Measurements from ENCODE around the gene AZIN2. TPM values are rescaled to one million over a fixed set of nuclear protein-coding genes. Genes with fewer than 3 reads are reported as not detected.

The AZIN2 gene
- total RNA-seq, 1 experiment from 2014 or later = 0.39 TPM

DNA sequence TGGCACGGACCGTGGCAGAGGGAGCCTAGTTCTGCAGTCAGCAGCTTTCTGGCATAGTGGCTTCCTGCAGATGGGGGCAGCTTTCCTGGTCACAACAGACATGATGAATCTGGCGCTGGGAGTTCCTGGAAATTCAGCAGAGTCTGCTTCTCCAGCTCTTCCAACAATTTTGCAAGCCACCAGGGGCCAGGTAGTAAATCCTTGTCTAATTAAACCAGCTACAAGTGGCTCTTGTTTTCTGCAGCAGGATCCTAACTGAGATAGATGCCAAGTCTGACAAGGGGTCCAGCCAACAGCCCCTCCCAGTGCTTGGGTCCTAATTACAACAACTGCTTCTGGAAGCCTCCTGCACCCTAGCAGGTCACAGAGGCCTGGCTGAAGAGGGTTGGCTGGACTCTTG, 65.0 kb downstream of the AZIN2 start:
- Histone ChIP-seq H3K4me1 (ENCODE audit: insufficient read depth, low read length) (peaks cover 7% of the 10 kb centered on the region; the same call in 1 of the 2 replicates), H4K20me1 (ENCODE audit: control insufficient read depth, insufficient read depth, insufficient read length) (no peaks in the 10 kb centered on the region), H3K23me2 (ENCODE audit: insufficient read length, low read depth, low read length, poor library complexity, severe bottlenecking) (no peaks in the 10 kb centered on the region), H4K8ac (replicated peaks; ENCODE audit: insufficient read length, low read depth, low read length) (no peak overlapping the region), H3K79me2 (ENCODE audit: insufficient read depth, low read length) (no peaks in the 10 kb centered on the region), H2AK5ac (ENCODE audit: insufficient read length, low read length) (no peak overlapping the region), H3K4me2 (ENCODE audit: insufficient read depth, insufficient read length, low read length) (no peak overlapping the region), H3K9me3 (ENCODE audit: control insufficient read depth, low read depth, low read length) (no peaks in the 10 kb centered on the region), H3K18ac (ENCODE audit: insufficient read length, low read depth, low read length) (no peak overlapping the region), H2AFZ (ENCODE audit: low read length) (no peak overlapping the region), H3K14ac (ENCODE audit: insufficient read depth, low read length) (no peak overlapping the region), H4K91ac (ENCODE audit: insufficient read length, low read depth, low read length) (no peak overlapping the region), H3K9ac (ENCODE audit: extremely low read depth, insufficient read length, low read length) (no peak overlapping the region), H2BK120ac (ENCODE audit: low read depth, low read length, poor library complexity, severe bottlenecking) (no peak overlapping the region), H2BK5ac (ENCODE audit: insufficient read length, low read length) (no peak overlapping the region), H3K79me1 (ENCODE audit: insufficient read depth, low read depth, low read length, poor library complexity, severe bottlenecking) (no peaks in the 10 kb centered on the region), H3K56ac (ENCODE audit: insufficient read length, low read depth, low read length) (no peak overlapping the region), H2BK12ac (ENCODE audit: insufficient read length, low read depth, low read length) (no peak overlapping the region), H2BK15ac (ENCODE audit: low read depth, low read length) (no peak overlapping the region), H3K4ac (ENCODE audit: low read depth, low read length) (no peak overlapping the region), H3K27me3 (ENCODE audit: insufficient read depth, low read length) (0 out of 2 replicates have a peak, but pooled peaks cover 3% of the 10 kb centered on the region), H4K5ac (ENCODE audit: insufficient read length, low read depth, low read length) (no peak overlapping the region), H2BK20ac (ENCODE audit: low read depth, low read length, poor library complexity, severe bottlenecking) (no peak overlapping the region), H3K27ac (ENCODE audit: insufficient read length, low read depth, low read length) (no peak overlapping the region), H3T11ph (ENCODE audit: low read length) (no peak overlapping the region), H3K23ac (ENCODE audit: insufficient read length, low read depth, low read length) (no peak overlapping the region)
- Mint-ChIP-seq H3K36me3 (ENCODE audit: insufficient read depth in 1 of 3, low read depth in 3 of 3) (peaks cover 0 to 8% (median 6%) of the 10 kb centered on the region in 3 experiments; a peak in 3 of 7 replicates), H3K27ac (no peak overlapping the region), H3K4me3 (no peak overlapping the region), H3K4me1 (peaks cover 29 to 39% of the 10 kb centered on the region in 2 experiments), H3K27me3 (ENCODE audit: low read depth) (peaks cover 1% of the 10 kb centered on the region; the same call in 1 of the 2 replicates), H3K9me3 (no peaks in the 10 kb centered on the region)
- WGBS (ENCODE audit: extremely low coverage, insufficient read length, low lambda C conversion rate) = no CpG with 5 or more reads among the region's 3 CpGs
- no peak for DNase-seq
- TF ChIP-seq, protein P1, sequence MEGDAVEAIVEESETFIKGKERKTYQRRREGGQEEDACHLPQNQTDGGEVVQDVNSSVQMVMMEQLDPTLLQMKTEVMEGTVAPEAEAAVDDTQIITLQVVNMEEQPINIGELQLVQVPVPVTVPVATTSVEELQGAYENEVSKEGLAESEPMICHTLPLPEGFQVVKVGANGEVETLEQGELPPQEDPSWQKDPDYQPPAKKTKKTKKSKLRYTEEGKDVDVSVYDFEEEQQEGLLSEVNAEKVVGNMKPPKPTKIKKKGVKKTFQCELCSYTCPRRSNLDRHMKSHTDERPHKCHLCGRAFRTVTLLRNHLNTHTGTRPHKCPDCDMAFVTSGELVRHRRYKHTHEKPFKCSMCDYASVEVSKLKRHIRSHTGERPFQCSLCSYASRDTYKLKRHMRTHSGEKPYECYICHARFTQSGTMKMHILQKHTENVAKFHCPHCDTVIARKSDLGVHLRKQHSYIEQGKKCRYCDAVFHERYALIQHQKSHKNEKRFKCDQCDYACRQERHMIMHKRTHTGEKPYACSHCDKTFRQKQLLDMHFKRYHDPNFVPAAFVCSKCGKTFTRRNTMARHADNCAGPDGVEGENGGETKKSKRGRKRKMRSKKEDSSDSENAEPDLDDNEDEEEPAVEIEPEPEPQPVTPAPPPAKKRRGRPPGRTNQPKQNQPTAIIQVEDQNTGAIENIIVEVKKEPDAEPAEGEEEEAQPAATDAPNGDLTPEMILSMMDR (conservative IDR thresholded peaks at IDR 0.05) = no peak

Data from H9 (cell line).